ENCODE measurements around the gene ACOX1.
"Not testable (repeated sequence)": the region's sequence is repeated elsewhere in the genome, so short reads cannot be mapped to it uniquely, and the experiment has no call there.

Gene ACOX1

GRCh38 chr17:75981019-75981615, 2.2 kb upstream of the ACOX1 start:
- DNase-seq (ENCODE audit: low read depth, low spot score), result no peak

GRCh38 chr17:75980188-75981018, 1.4 kb upstream of the ACOX1 start:
- no peak for DNase-seq (ENCODE audit: low read depth, low spot score)

GRCh38 chr17:75979705-75980187, 780 bp upstream of the ACOX1 start:
- DNase-seq (ENCODE audit: low read depth, low spot score), result no peak

GRCh38 chr17:75976175-75976848, 2.7 kb downstream of the ACOX1 start:
- DNase-seq (ENCODE audit: low read depth, low spot score), result no peak

GRCh38 chr17:75975757-75976174, 3.2 kb downstream of the ACOX1 start:
- no peak for DNase-seq (ENCODE audit: low read depth, low spot score)

- DNase-seq (ENCODE audit: low read depth, low spot score), result not testable (repeated sequence)
Observed at GRCh38 chr17:75975187-75975586, 3.8 kb downstream of the ACOX1 start.

- no peak for DNase-seq (ENCODE audit: low read depth, low spot score)
Observed at GRCh38 chr17:75970626-75971025, 8.3 kb downstream of the ACOX1 start.

- no peak for DNase-seq (ENCODE audit: low read depth, low spot score)
Observed at GRCh38 chr17:75970011-75970523, 8.9 kb downstream of the ACOX1 start.

- not testable (repeated sequence) for DNase-seq (ENCODE audit: low read depth, low spot score)
Observed at GRCh38 chr17:75969044-75969443, 9.9 kb downstream of the ACOX1 start.

- no peak for DNase-seq (ENCODE audit: low read depth, low spot score)
Observed at GRCh38 chr17:75965468-75965867, 13.5 kb downstream of the ACOX1 start.

GRCh38 chr17:75959839-75960511, 19.0 kb downstream of the ACOX1 start:
- no peak for DNase-seq (ENCODE audit: low read depth, low spot score)

GRCh38 chr17:75959051-75959838, 19.7 kb downstream of the ACOX1 start:
- DNase-seq (ENCODE audit: low read depth, low spot score), result no peak

GRCh38 chr17:75950855-75951554, 28.0 kb downstream of the ACOX1 start:
- DNase-seq (ENCODE audit: low read depth, low spot score), result no peak

GRCh38 chr17:75950421-75950820, 28.5 kb downstream of the ACOX1 start:
- no peak for DNase-seq (ENCODE audit: low read depth, low spot score)

- no peak for DNase-seq (ENCODE audit: low read depth, low spot score)
Observed at GRCh38 chr17:75945211-75945610, 33.8 kb downstream of the ACOX1 start.

GRCh38 chr17:75943491-75943890, 35.5 kb downstream of the ACOX1 start:
- no peak for DNase-seq (ENCODE audit: low read depth, low spot score)

- DNase-seq (ENCODE audit: low read depth, low spot score), result no peak
Observed at GRCh38 chr17:75942473-75942872, 36.5 kb downstream of the ACOX1 start.

GRCh38 chr17:75941442-75941819, 37.5 kb downstream of the ACOX1 start:
- DNase-seq (ENCODE audit: low read depth, low spot score), result no peak

GRCh38 chr17:75940727-75941441, 38.1 kb downstream of the ACOX1 start, which contains the start of gene FBF1:
TSS of gene FBF1 (minus strand) at chr17:75941042. CDS start at chr17:75938149, 2,893 bp downstream.
- DNase-seq (ENCODE audit: low read depth, low spot score), result peak; percentile 75

All from iPS DF 19.7 (cell line).